ENCODE results near the gene STAM2.
"Not testable (repeated sequence)": the region's sequence is repeated elsewhere in the genome, so short reads cannot be mapped to it uniquely, and the experiment has no call there.

Gene STAM2

GRCh38 chr2:152100961-152101360, 74.6 kb downstream of the STAM2 start:
- no peak for DNase-seq

GRCh38 chr2:152099367-152100050, 76.1 kb downstream of the STAM2 start:
- no peak for DNase-seq

DNA sequence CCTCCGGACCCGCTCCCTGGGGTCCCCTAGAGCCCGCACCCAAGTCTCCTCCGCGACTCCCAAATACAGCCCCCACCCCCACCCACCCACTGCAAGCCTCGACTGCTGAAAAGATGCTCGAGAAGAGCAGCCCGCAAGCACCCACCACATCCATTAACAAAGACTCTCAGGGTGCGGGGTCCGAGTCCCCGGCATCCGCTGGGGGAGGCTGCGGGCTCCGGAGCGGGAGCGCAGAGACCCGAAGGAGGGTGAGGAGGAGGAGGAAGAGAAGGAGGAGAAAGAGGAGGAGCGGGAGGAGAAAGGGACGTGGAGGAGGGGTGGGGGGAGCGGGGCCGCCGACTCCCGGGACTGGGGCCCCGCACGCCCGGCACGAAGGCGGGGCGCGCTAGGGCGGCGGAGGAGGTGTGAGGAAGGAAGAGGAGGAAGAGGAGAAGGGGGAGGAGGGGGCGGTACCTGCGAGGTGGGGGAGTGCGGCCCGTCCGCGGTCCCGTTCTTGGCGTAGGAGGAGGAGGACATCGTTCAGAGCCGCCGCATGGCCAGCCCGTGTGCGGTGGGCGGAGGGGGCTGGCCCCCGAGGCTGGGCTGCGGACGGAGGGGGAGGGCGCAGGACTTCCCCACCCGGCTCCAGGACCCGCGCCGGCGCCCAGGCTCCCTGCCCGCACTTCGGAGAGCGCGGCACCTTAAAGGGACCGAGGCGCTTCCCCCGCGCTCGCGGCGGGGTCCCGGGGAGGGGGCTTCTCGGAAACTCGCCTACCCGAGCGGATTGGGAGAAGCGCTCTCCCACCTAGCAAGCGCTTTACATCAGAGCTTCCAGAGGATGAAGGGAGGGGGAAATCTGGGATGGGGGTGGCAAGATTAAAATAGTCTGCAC, 76.8 kb downstream of the STAM2 start, which contains the start of gene CACNB4:
Gene CACNB4 (minus strand): TSS at position 549 of the 871 bp plus-strand sequence.
- no peak for DNase-seq

GRCh38 chr2:152097801-152098495, 77.6 kb downstream of the STAM2 start:
- no peak for DNase-seq

- no peak for DNase-seq
Measured at GRCh38 chr2:152097290-152097800, 78.2 kb downstream of the STAM2 start.

DNA sequence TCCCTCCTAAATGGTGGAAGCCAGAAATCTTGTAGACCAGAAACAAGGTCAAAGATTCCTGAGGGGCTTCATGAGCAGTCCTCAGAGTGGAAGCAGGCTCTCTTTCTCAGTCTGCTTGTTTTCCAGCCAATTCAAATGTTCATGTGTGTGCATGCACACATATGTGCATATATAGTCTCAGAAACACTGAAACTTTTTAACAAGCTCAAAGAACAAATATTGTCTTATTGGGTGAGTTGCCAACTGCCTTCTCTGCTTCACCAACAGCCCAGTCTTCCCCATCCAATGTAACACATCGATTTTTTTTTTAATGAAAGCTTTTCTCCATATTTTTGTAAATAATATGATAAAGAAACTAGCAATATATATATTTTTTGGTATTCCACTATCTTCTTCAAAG, 80.4 kb downstream of the STAM2 start:
- no peak for DNase-seq

DNA sequence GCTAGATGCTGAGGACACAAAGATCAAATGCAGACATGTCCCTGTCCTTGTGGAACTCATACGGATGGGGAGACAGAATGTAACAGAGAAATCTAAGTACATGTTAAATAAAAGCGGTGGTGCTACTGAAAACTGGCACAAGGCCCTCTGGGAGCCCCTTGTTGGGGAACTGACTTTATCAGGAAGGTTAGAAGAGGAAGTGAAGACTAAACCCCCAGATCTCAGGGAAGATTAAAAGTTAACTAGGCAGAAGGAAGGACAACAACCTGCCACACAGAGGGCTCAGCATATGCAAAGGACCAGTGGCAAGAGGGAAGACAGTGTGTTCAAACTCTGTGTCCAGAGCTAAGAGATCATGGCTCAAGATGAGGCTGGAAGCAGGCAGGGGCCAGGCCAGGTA, 81.5 kb downstream of the STAM2 start:
- DNase-seq = no peak

DNA sequence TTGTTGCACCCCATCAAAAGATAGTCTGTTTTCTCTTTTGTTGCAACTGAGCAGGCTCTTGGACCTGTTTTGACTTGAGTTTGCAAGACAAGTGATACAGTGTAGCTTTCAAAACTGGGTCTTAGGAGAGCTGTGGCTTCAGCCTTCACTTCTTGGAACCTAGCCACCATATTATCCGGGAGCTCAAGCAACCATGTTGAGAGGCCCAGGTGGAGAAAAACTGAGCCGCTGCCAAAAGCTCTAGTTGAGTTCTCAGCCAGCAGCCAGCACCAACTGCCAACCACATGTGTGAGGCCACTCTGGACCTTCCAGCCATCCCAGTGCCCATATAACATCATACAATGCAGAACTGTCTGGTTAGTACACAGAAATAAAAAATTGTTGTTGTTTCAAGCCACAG, 82.1 kb downstream of the STAM2 start:
- DNase-seq = no peak

- DNase-seq = no peak
Measured at GRCh38 chr2:152092095-152092494, 83.5 kb downstream of the STAM2 start.

- DNase-seq = not testable (repeated sequence)
Measured at GRCh38 chr2:152090726-152091125, 84.8 kb downstream of the STAM2 start.

DNA sequence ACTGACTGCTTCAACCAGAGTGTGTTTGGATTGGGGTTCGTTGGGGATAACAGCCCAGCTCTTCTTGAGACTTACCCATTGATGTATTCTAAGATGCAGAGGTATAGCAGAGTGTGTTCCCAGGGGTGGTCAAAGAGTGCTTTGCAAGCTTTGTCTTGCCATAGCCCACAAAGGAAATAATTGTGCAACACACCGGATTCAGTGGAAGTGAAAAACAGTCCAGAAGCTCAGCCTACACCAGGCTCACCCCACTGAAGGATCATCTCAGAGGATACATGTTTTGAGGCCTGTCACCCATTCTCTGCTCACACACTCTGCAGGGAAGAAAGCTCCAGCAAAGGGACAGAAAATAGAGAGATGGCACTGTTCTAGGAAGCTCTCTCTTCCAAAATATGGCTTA, 86.3 kb downstream of the STAM2 start:
- DNase-seq = no peak

GRCh38 chr2:152088006-152088405, 87.6 kb downstream of the STAM2 start:
- DNase-seq = no peak

DNA sequence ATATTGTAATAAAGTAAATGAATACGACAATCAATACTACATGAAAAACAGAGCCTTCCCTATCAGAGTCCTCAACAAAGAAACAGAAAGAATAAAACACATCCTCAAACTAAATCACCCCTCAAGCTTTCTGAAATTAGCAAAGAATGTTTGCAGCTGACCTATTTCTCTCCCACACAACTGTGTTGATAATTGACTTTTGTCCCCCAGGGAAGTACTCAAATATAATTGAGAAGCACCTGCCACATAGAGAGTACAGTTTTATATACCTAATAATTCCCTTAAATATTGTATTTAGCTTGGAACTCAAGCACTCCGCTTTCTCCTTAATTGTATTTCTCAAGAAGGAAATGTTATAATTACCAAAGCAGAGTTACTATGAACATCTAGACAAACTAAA, 89.3 kb downstream of the STAM2 start:
- no peak for DNase-seq

DNA sequence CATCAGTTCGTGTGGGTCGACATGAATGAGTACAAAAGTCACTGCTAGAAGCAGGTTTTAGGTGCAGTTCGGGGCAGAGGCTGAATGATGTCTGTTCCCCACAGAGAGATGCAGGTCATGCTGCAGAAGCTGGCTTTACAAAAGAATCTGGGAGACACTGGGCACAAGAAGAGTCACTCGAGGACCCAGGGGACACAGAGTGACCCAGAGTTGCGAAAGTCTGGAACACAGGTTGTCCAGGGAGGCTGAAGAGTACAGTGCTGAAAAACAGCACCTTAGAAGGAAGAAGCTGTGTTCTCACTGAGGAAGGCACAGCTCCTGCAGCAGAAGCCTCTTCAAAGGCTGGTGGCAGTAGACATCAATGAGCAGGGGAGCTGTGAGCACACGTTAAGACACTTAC, 91.5 kb downstream of the STAM2 start:
- DNase-seq = no peak

DNA sequence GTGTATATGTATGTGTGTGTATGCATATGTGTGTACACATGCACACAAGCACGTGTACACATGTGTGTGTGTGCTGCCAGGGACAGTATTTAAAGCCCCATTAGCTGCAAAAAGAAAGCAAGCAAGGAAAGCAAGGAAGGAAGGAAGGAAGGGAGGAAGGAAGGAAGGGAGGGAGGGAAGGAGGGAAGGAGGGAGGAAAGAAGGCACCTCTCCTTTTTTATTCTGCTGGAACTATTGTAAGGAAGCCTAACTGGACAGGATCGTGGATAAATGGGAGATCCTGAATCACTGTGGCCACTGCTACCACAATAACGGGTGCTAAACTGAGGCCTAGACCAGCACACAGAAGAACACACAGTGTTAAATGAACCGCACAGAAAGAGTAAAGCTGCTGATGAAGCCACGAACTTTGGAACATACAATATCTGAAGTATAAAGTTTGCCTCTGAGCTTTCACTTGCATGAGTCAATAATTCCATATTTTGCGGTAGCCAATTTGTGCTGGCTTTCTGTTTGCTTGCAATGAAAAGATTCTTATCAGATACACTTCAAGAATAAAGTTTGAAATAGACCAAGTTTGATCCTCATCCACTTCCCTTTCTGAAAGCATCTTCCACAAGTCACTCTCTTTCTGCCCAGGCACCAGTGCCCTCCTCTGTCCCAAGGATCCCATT, 92.2 kb downstream of the STAM2 start:
- no peak for DNase-seq

DNA sequence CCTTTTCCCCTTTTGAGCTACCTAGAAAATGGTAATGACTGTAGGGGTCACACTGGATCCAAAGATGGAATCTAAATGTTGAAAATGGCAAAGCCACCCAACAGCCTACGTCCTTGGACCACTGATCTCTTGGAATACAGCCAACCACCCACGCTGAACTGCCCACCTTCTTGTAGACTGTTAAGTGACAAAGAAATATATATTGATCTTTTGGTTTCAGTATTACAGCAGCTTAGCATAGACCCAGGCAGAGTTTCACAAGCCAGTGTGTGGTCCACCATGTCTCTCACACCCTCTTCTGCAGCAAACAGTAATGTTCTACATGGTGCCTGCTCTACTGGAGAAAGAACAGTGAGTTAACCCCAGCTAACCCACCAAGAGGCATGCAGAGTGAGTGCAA, 96.9 kb downstream of the STAM2 start:
- no peak for DNase-seq

DNA sequence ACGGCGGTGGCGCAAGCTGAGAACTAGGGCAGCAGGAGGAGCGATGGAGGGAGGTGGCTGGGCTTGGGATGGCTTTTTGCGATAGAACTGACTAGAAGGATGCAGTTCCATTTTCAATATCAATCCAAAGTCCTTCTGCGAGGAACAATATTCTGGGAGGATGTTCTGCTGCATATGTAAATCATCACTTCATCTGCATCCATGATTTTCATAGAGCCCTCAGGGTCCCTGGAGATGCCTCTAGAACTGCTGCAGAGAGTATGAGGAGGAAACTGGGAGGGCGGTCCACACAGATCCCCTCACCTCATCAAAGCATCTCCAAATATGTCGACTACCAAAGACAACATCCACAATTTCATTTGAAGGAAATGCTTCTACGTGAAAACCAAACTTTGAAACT, 97.5 kb downstream of the STAM2 start:
- DNase-seq = no peak

- DNase-seq = no peak
Measured at GRCh38 chr2:152075461-152076050, 100.0 kb downstream of the STAM2 start.

DNA sequence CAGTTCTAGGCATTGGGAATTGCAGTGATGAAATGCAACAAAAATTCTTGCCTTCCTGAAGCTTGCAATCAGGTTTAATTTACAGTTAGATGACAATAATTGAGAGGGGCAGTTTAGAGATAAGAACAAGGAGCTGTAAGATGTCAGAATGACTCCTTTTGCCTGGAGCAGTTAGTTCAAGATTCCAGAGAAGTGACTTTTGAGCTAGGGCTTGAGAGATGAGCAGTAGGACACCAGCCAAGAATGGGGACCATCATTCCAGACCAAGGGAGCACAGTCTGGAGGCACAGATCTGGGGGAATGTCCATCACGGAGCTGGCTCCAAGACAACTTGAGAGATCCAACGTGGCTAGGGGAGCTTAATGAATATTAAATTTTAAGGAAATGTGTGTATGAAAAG, 103.6 kb downstream of the STAM2 start:
- DNase-seq = no peak

DNA sequence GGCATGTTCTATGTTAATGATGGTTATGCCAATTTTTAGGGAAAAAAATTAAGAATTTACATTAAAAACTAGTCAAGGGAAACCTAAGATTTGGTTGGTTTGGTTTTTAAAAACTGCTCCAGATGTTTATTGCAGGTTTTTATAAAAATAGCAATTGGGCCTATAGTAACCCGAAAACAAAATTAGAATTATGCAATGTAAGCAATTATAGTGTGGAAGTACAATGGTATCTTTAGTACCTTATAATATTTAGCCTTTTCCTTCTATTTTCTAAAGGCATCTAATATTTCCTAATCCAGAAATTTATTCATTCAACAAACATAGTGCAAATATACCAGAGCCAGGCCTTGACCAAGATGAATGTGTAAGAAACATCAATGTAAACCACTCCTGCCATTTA, 104.0 kb downstream of the STAM2 start:
- DNase-seq = no peak

DNA sequence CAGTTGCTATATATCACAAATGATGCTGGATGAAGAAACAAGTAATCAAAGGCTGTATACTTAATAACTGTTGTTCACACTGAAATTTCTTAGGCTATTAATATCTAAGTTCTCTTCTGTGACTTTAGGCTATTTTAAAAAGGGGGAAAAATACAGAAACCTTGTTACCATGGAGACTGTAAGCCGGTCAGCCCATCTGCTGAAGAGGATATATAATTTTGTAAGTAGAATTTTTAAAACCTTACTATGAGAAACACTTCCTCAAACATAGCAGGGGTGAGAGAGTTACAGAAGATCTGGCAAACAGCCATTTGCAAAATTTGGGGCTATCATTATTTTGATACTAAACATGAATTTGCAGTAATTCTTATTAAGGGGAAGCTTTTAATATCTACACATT, 104.5 kb downstream of the STAM2 start:
- no peak for DNase-seq

DNA sequence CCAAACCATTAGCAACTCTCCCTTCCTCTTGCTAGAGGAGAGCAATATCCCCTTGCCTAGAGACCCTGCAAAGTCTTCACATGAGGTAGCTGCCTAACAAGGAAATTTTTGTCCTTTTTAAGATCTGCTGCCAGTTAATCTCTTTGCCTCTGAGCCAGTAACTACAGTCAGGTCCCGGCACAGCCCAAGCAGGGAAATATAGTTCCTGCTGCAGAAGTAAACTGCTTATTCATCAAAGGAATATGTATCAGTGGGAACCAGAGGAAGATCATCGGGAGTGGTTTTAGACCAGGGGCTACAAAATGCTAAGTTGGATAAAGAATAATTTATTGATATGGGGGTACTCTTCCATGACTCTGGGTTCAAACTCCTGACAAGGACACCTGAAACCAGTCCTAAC, 107.3 kb downstream of the STAM2 start:
- no peak for DNase-seq

GRCh38 chr2:152067823-152068222, 107.7 kb downstream of the STAM2 start:
- no peak for DNase-seq
